Peyer's patch (tissue), 4 donors: Measurements from ENCODE around the gene SFRP5.

Source experiments
- CTCF ChIP-seq, 6 experiments: fragments of 450-650 bp in 4 of 6; fragments of 200-600 bp in 2 of 6; sonication (generic) in 1 of 6; IDR thresholded peaks; one replicate each; pipeline ENCODE4 v1.5.1; 2017 to 2019; ENCODE audit warnings: antibody characterized with exemption in 6 of 6, mild to moderate bottlenecking in 3 of 6, moderate library complexity in 1 of 6
- POLR2A ChIP-seq, 2 donors: fragments of 450-650 bp; IDR thresholded peaks; one replicate each; pipeline ENCODE4 v1.5.1; 2017; ENCODE audit warnings: antibody characterized with exemption in 2 of 2, mild to moderate bottlenecking in 2 of 2, moderate library complexity in 2 of 2

- TF ChIP-seq CTCF (IDR thresholded peaks at IDR 0.05): no peak
- TF ChIP-seq POLR2A (IDR thresholded peaks at IDR 0.05): no peak
These were observed 34.0 kb downstream of the SFRP5 start for GRCh38 chr10:97737770-97738265.
